GM18868 (cell line): ENCODE results near the gene COL18A1.

Experiments used
- ATAC-seq: cut with Tn5 transposase; IDR thresholded peaks from one replicate; pipeline ENCODE4 v1.9.1; 2021; ENCODE audit warnings: mild to moderate bottlenecking, moderate library complexity; ENCODE audit not compliant: unreplicated experiment

The COL18A1 gene

GRCh38 chr21:45476582-45476981, 71.6 kb downstream of the COL18A1 start:
- ATAC-seq, result no peak

- no peak for ATAC-seq
Measured at GRCh38 chr21:45477176-45478114, 72.5 kb downstream of the COL18A1 start.

- no peak for ATAC-seq
Measured at GRCh38 chr21:45478115-45478801, 73.3 kb downstream of the COL18A1 start.

GRCh38 chr21:45478816-45479669, 74.1 kb downstream of the COL18A1 start:
- no peak for ATAC-seq

DNA sequence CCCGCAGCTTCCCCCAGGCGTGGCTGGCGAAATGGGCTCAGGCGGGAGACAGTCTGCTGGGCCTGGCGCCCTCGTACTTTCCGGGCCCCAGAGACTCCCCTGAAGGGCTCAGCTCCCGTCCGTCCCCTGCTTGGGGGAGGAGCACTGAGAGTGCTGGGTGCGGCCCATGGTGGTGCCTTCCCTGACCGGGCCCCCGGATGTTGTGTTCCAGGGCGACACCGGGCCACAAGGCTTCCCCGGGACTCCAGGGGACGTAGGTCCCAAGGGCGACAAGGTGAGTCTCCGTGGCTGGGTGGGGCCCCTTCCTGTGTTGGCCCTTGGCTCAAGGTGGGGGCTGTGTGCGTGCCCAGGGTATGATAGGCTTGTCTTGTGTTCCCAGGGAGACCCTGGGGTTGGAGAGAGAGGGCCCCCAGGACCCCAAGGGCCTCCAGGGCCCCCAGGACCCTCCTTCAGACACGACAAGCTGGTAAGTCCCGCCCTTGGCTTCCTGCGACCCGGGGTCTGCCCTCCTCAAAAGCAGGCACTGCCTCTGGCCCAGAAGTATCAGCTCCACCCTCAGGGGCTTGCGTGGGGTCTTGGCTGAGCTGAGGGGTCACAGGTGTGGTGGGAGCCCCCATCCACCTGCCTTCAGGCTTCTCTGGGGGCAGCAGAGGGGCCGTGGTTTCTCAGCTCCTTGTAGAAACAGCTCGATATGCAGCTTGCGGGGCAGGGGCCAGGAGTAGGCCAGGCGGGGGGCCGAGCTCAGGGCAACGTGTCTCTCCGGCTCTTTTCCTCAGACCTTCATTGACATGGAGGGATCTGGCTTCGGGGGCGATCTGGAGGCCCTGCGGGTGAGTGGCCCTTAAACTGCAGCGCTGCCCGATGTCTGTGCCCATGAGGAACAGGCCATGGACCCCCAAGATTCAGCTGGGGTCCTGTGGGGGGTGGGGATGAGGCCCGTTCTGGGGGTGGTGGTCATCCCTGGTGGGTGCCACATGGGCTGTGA, 75.0 kb downstream of the COL18A1 start:
- ATAC-seq, result no peak

GRCh38 chr21:45480701-45481500, 75.9 kb downstream of the COL18A1 start:
- no peak for ATAC-seq

- no peak for ATAC-seq
Measured at GRCh38 chr21:45481566-45481965, 76.6 kb downstream of the COL18A1 start.

GRCh38 chr21:45481977-45482898, 77.3 kb downstream of the COL18A1 start:
- ATAC-seq, result no peak

GRCh38 chr21:45482899-45483821, 78.2 kb downstream of the COL18A1 start:
- ATAC-seq, result no peak

DNA sequence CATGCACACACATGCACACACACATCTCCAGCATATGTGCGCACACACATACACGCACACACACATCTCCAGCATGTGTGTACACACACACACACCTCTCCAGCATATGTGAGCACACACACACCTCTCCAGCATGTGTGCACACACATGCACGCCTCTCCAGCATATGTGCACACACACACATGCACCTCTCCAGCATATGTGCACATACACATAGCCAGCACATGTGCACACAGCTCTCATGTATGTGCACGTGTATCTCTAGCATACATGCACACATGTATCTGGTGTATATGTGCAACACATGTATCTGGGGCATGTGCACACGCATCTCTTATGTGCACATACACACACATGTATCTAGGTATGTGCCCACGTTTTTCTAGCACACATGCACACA, 79.4 kb downstream of the COL18A1 start:
- ATAC-seq, result no peak

GRCh38 chr21:45485686-45486442, 80.9 kb downstream of the COL18A1 start:
- no peak for ATAC-seq

DNA sequence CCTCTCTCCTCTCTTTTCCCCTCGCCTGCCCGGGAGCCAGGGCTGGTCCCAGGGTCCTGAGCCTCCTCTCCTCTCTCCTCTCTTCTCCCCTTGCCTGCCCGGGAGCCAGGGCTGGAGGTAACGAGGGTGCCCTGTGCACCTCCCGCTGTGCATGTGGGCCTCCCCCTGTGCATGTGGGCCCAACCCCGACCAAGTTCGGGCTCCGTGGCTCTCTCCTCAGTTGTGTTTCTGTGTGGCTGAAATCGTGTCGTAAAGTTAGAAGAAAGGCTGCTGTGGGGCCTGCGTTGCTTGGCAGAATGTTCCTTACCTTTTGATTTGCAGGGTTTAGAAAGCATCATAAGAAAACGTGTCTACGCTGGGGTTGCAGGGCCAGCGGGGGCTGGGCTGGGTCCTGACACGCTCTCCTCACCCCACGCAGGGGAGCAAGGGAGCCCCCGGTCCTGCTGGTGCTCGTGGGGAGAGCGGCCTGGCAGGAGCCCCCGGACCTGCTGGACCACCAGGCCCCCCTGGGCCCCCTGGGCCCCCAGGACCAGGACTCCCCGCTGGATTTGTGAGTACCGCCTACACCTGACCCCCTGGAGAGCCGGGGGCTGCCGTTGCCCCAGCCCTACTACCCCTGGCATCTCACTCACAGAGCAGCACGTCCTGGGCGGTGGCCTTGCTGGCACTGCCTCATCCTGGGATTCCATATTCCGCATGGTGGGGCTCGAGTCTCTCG, 81.6 kb downstream of the COL18A1 start:
- ATAC-seq, result no peak

DNA sequence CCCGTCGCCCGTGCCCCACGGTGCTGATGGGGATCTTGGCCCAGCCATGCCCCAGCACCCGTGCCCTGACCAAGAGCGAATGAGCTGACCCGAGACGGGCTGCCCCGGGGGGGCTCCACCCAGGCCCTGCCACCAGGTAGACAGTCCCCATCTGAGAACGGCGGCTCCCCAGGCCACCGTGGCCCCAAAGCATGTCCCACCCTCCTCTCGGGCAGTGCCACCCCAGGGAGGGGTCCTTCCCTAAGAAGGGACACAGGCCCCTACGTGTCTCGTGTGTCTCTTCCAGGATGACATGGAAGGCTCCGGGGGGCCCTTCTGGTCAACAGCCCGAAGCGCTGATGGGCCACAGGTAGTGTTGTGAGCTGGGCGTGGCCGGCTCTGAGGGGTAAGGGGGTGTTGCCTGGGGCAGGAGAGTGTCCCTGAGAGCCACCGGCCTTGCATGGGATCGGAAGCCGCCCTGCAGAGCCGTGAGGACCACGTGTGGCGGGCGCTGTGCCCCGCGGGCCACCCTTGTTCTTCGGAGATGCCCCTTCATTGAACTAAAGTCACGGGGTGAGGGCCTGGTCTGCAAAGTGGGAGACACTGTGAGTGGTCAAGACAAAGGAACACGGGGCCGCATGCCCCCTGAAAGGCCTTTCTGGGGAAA, 82.3 kb downstream of the COL18A1 start:
- ATAC-seq, result no peak

- no peak for ATAC-seq
Measured at GRCh38 chr21:45487891-45488600, 83.1 kb downstream of the COL18A1 start.
